PC-3 (cell line): Measurements from ENCODE around the gene CYTH1.

ENCODE experiments used
- EZH2 ChIP-seq: fragments of 300-600 bp; sonication (generic); IDR thresholded peaks from one replicate; pipeline ENCODE4 v1.6.1; 2017; ENCODE audit warnings: antibody characterized with exemption, mild to moderate bottlenecking, low read length; ENCODE audit not compliant: unreplicated experiment
- EZH2phosphoT487 ChIP-seq: fragments of 300-600 bp; sonication (generic); IDR thresholded peaks from 2 replicates; pipeline ENCODE4 v1.6.1; 2018; ENCODE audit warnings: mild to moderate bottlenecking, antibody characterized with exemption, low read length, borderline replicate concordance
- TF ChIP-seq, protein P1 (sequence below): fragments of 300-600 bp; sonication (generic); conservative IDR thresholded peaks from 2 replicates; pipeline ENCODE4 v1.5.1; 2017; ENCODE audit warnings: antibody characterized with exemption, low read depth, mild to moderate bottlenecking, low read length

DNA sequence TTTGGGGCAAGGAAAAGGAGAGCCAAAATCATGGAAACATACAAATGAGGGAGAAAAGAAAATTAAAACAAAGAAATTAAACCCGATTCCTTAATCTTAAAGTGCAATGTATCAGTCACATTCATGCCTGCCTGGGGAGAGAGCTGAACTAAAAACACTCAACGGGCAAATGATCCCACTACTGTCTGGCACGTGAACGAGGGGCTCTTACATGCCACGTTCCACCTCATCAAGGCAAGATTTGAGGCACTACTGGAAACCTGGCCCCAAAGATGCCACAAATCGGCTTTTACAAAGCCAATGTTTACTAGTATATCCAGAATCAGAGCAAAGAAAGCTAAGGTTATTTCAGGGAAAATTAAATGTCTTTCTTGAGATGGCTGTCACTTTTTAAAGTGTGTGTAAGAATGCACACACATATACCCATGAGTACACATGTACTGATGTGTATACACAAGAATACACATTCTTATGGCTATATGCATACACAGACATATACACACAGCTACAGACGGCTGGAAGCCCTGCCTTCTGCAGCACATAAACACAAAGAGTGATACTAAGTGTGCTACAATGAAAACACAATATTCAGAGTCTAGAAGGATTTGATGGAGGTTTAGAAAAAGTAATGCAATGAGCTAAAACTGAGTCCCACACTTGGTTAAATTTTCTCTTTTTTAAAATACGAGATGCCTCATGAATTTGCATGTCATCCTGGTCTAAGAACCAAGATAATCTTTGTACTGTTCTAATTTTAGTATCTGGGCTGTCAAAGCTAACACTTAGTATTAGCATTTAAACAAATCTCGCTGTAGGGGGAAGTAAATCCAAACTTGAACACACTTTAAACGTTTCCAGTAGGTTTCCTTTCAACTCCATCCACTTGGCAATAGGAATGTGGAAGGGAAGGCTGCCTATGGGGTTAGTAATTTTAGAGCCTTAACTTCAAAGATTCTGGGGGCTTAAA, 85.8 kb downstream of the CYTH1 start:
- TF ChIP-seq, protein P1, sequence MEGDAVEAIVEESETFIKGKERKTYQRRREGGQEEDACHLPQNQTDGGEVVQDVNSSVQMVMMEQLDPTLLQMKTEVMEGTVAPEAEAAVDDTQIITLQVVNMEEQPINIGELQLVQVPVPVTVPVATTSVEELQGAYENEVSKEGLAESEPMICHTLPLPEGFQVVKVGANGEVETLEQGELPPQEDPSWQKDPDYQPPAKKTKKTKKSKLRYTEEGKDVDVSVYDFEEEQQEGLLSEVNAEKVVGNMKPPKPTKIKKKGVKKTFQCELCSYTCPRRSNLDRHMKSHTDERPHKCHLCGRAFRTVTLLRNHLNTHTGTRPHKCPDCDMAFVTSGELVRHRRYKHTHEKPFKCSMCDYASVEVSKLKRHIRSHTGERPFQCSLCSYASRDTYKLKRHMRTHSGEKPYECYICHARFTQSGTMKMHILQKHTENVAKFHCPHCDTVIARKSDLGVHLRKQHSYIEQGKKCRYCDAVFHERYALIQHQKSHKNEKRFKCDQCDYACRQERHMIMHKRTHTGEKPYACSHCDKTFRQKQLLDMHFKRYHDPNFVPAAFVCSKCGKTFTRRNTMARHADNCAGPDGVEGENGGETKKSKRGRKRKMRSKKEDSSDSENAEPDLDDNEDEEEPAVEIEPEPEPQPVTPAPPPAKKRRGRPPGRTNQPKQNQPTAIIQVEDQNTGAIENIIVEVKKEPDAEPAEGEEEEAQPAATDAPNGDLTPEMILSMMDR = no peak
- TF ChIP-seq EZH2 = no peak
- no peak for TF ChIP-seq EZH2phosphoT487
